Sciatic nerve (tissue), 2 donors: ENCODE measurements around the gene PCSK9. TPM values are rescaled to one million over a fixed set of nuclear protein-coding genes. Genes with fewer than 3 reads are reported as not detected.

Experiments
- ATAC-seq: fragments of 200-7000 bp; cut with Tn5 transposase; one replicate; pipeline ENCODE4 v1.9.1; 2020; ENCODE audit warnings: mild to moderate bottlenecking, moderate library complexity
- DNase-seq: peaks from one replicate; pipeline ENCODE4 v3.0.0-alpha.2; 2020; ENCODE audit warnings: low spot score
- intact Hi-C: fragments of 100-400 bp; cut with DNase I; formaldehyde crosslinking; loops from one replicate; pipeline ENCODE4 v1.14.2; 2022
- total RNA-seq: library from RNA; stranded (reverse); fragmentation: NEBNext Ultra II Directional; extraction: Animal tissue kit (Norgen Biotek cat#: 25700); gene quantifications from one replicate; pipeline ENCODE4 v1.2.1, GENCODE V29; 2021
- donor health status: DM: no; HTN: no; CAD: no.
- donor health status: DM: no; HTN: no; CAD: no.

PCSK9 gene
- total RNA-seq, 1 donor from 2014 or later = 8.6 TPM

- DNase-seq = no peak
- no peak for ATAC-seq
- intact Hi-C loops = no loop called here
These were observed 27.9 kb downstream of the PCSK9 start for GRCh38 chr1:55067022-55067778.

DNA sequence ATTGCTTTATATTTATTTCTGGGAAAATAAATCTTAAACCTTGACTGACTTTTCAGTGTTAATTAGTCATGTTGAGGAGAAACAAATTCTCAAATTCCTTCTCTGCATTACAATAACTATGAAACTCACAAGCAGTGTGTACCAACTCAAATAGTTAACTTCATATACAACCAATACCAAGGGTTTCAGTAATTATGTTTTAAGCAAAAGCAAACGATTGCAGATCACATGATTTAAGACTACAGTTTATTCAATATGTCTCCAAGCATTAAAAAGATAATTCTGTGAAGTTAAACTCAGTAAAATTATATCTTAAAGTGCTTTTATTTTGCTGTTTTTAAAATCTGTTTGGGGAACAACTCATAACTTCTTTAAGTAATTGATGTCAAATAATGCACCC lies 28.6 kb downstream of the PCSK9 start:
- ATAC-seq (no peak), DNase-seq (no peak)
- intact Hi-C loops = no loop called here

DNA sequence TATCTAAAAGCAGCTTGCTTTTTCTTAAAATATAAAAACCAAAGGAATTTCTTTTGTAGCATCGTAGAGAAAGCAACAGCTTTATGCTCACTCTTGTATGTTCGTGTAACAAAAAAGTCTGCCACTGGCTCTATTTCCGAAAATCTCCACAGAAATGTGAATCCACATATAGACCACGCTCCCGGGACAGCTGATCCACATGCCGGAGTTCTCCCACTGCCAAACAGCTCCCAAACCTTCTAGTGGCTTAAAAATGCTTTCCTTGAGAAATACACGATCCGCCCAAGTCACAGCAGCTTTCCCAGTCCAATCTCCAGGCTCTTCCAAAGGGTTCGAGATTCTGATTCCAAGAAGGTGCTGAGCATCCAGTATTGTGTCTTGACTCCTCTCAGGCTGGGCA lies 29.3 kb downstream of the PCSK9 start:
- intact Hi-C loops = no loop called here
- no peak for ATAC-seq

DNA sequence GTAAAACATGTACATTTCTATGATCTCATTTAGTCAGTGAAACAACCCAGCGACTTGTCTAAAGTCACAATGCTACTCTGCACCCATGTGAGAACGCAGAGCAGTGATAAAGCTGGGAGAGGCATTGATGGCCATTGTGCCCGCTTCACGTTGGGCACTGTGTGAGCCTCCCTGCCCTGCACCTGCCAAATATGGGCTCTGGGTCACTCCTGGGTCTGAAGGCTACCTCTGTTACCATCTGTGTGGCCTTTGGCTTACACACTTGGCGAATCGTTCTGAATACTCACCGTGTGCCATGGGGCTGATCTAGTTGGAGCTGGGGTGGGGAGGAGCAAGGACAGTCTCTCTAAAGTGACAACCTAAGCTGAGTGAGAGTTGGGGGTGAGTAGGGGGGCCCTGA lies 29.9 kb downstream of the PCSK9 start:
- no peak for DNase-seq
- ATAC-seq = no peak
- intact Hi-C loops = no loop called here

More for the DNA sequence above, 29.3 kb downstream of the PCSK9 start:
- DNase-seq = no peak

- DNase-seq = no peak
- ATAC-seq = no peak
- intact Hi-C loops = no loop called here
These were observed 31.2 kb downstream of the PCSK9 start for GRCh38 chr1:55070293-55071164.

- intact Hi-C loops = no loop called here
- DNase-seq (no peak), ATAC-seq (peak; percentile 60)
These were observed 32.1 kb downstream of the PCSK9 start for GRCh38 chr1:55071477-55071876.

- intact Hi-C loops = no loop called here
- no peak for DNase-seq
These were observed 34.0 kb downstream of the PCSK9 start for GRCh38 chr1:55073187-55073916.

GRCh38 chr1:55074455-55074854 lies 35.1 kb downstream of the PCSK9 start:
- ATAC-seq = no peak
- intact Hi-C loops = no loop called here
- no peak for DNase-seq

More at GRCh38 chr1:55073187-55073916, 34.0 kb downstream of the PCSK9 start:
- ATAC-seq = no peak

- no peak for DNase-seq
- intact Hi-C loops = no loop called here
- no peak for ATAC-seq
These were observed 37.0 kb downstream of the PCSK9 start for GRCh38 chr1:55076356-55076755.

- DNase-seq = no peak
- ATAC-seq = no peak
- intact Hi-C loops = no loop called here
These were observed 39.1 kb downstream of the PCSK9 start for GRCh38 chr1:55078470-55078869.

DNA sequence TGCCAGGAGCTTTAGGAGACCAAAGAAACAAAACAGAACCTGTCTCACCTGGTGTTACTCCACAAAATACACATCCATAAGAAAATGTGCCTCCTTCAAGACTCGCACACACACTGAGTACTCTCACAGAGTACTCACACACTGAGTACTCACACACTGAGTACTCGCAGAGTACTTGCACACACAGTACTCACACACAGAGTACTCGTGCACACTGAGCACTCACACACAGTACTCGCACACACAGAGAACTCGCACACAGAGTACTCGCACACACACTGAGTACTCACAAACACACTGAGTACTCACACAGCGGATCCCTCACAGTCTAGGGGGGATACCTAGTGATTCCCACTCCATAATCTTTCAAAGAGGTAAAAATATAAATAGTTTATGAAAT lies 40.3 kb downstream of the PCSK9 start:
- intact Hi-C loops = no loop called here
- ATAC-seq (no peak), DNase-seq (no peak)

DNA sequence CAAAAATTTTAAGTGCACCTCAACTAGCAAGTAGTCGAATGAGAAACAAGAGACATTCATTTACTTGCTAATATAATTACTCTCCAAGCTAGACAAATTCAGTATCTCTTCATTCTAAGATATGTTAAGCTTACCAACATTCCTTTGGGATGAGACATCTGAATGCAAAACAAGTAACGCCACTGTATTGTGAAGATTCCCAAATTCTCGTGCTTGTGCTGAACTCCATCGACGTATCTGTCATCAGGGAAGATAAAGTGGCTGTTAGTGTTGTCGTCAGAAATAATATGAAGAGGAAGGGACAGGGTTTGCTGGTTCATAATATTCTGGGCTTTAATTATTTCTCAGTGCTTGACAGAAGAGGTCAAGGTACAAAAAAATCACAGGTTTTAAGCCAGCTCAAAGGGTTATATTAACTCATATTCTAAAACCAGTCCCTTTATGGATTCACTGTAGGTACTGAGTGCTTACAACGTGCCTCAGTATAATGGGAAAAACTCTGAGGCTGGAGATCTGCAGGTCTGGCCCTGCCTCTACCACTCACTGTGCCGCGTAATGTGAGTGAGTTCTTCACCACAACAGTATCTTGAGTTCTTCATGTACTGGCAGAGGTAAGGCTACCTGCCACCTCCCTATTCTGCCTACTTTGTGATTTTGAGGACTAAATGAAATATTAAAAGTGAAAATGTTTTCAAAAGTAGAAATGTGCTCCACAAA lies 42.0 kb downstream of the PCSK9 start:
- intact Hi-C loops = no loop called here
- DNase-seq (no peak), ATAC-seq (peak; percentile 17)

DNA sequence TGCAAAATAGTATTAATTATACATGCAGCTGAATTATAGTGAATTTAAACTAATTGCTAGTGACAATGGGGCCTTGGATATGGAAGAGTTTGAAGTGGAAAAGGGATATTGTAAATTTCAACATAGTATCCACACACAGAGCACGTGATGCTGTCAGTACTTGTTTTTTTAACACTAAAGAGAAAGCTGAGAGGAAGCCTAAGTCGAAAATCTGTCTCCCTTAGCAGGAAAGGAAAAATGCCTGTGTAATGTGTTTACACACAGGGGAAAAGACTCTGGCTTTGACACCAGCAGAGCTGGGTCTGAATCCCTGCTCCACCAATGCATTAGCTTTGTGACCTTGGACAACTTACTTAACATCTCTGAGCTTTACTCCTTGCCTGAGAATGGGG lies 42.6 kb downstream of the PCSK9 start:
- ATAC-seq (peak; percentile 56), DNase-seq (no peak)
- intact Hi-C loops = no loop called here

- ATAC-seq (no peak), DNase-seq (no peak)
- intact Hi-C loops = no loop called here
These were observed 44.9 kb downstream of the PCSK9 start for GRCh38 chr1:55084257-55084656.

DNA sequence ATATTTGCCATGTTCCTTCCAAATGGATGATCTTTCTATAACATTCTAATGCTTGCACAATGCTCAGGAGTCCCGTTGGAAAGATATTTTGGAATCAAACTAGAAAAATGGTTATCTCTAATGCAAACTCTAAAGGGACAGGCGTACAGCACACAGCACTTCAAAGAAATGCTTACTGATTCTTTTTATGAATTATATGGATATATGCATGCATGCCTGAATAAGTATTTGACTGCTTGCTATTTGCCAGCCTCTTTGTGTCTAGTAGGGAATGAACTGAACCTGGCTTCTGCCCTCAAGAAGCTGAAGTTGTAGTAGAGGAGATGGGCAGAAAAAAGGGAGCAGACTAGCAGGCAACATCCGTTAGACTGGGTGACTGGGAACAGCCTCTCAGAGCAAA lies 48.1 kb downstream of the PCSK9 start:
- intact Hi-C loops = no loop called here
- ATAC-seq = no peak

GRCh38 chr1:55088413-55088812 lies 49.1 kb downstream of the PCSK9 start:
- DNase-seq = no peak
- ATAC-seq = no peak
- intact Hi-C loops = no loop called here

More for the DNA sequence above, 48.1 kb downstream of the PCSK9 start:
- DNase-seq = no peak

GRCh38 chr1:55089683-55090082 lies 50.3 kb downstream of the PCSK9 start:
- ATAC-seq = no peak
- intact Hi-C loops = no loop called here
- DNase-seq = no peak

DNA sequence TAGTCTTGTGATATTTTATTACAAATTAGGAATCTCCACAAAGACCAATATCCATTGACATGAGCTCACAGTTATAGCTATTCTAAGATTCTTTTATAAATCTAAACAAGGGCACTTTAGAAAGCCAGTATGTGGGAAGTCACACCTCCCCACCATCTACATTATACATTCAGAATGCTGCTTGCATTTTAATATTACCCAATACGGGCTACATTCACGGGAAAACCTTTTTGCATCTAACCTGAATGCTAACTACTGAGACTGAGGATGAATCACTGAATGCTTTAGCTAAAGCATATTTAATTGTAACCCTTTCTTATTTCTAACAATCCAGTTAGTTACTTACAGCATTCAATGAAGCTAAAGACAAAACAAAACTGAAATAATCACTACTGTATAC lies 53.1 kb downstream of the PCSK9 start:
- intact Hi-C loops = no loop called here
- no peak for ATAC-seq
- DNase-seq = no peak

GRCh38 chr1:55095095-55095494 lies 55.7 kb downstream of the PCSK9 start:
- ATAC-seq (no peak), DNase-seq (no peak)
- intact Hi-C loops = no loop called here
